Vagina (tissue), 2 donors: ENCODE measurements around the gene KATNAL1.

Source experiments
- CTCF ChIP-seq, 3 experiments: fragments of 450-650 bp in 2 of 3; fragments of 200-600 bp in 1 of 3; sonication (generic) in 1 of 3; IDR thresholded peaks; one replicate each; pipeline ENCODE4 v1.5.1; 2017 to 2019; ENCODE audit warnings: antibody characterized with exemption in 3 of 3, mild to moderate bottlenecking in 2 of 3, moderate library complexity in 2 of 3
- POLR2A ChIP-seq, 2 donors: fragments of 450-650 bp; IDR thresholded peaks; one replicate each; pipeline ENCODE4 v1.6.1; 2017; ENCODE audit warnings: antibody characterized with exemption in 2 of 2, mild to moderate bottlenecking in 2 of 2, moderate library complexity in 2 of 2
- POLR2AphosphoS5 ChIP-seq, 2 donors: sonication (generic); formaldehyde crosslinking; IDR thresholded peaks; one replicate each; pipeline ENCODE4 v1.9.0; 2017; ENCODE audit warnings: antibody characterized with exemption in 2 of 2, mild to moderate bottlenecking in 2 of 2, low read depth in 1 of 2; ENCODE audit not compliant: insufficient read depth in 1 of 2

GRCh38 chr13:30153545-30154426, 153.6 kb downstream of the KATNAL1 start:
- TF ChIP-seq CTCF (IDR thresholded peaks at IDR 0.05) (no peak), POLR2AphosphoS5 (IDR thresholded peaks at IDR 0.05; ENCODE audit: insufficient read depth in 1 of 2, low read depth in 1 of 2) (no peak), POLR2A (IDR thresholded peaks at IDR 0.05) (no peak)
